Calu3 (cell line): ENCODE data around the gene CASP1. TPM values are rescaled to one million over a fixed set of nuclear protein-coding genes. Genes with fewer than 3 reads are reported as not detected.

Experiments
- BruUV-seq: library from RNA; stranded (reverse); fragments of 400-500 nt; replicated peaks from 2 replicates; lab custom pipeline; 2021; lab: Mats Ljungman, UMichigan
- CTCF ChIA-PET: fragments of 300-600 bp; sonication (Branson Sonifier 250); formaldehyde crosslinking; loops from one replicate; lab custom pipeline; 2022; ENCODE audit warnings: antibody characterized with exemption; lab: Charles Lee
- DNase-seq: peaks from one replicate; pipeline ENCODE4 v3.0.0; 2022
- H3K27ac Mint-ChIP-seq: one replicate; pipeline ENCODE4 v1.8.0; 2022; ENCODE audit warnings: mixed read lengths; ENCODE audit not compliant: unreplicated experiment
- H3K27me3 Mint-ChIP-seq: one replicate; pipeline ENCODE4 v1.8.0; 2022; ENCODE audit warnings: mixed read lengths; ENCODE audit not compliant: unreplicated experiment
- H3K36me3 Mint-ChIP-seq: one replicate; pipeline ENCODE4 v1.8.0; 2022; ENCODE audit warnings: mild to moderate bottlenecking, moderate library complexity, mixed read lengths; ENCODE audit not compliant: insufficient read depth, unreplicated experiment
- H3K4me1 Mint-ChIP-seq: one replicate; pipeline ENCODE4 v1.8.0; 2022; ENCODE audit warnings: mild to moderate bottlenecking, low read depth, mixed read lengths; ENCODE audit not compliant: unreplicated experiment
- H3K4me3 Mint-ChIP-seq: one replicate; pipeline ENCODE4 v1.8.0; 2022; ENCODE audit warnings: mild to moderate bottlenecking, low read depth, moderate library complexity, mixed read lengths; ENCODE audit not compliant: unreplicated experiment
- H3K9me3 Mint-ChIP-seq: one replicate; pipeline ENCODE4 v1.8.0; 2022; ENCODE audit warnings: low read depth, mixed read lengths; ENCODE audit not compliant: unreplicated experiment
- CTCF ChIP-seq: fragments of 200-600 bp; IDR thresholded peaks from one replicate; pipeline ENCODE4 v1.8.0; 2022; ENCODE audit warnings: antibody characterized with exemption; ENCODE audit not compliant: unreplicated experiment
- intact Hi-C: fragments of 100-400 bp; cut with micrococcal nuclease; formaldehyde crosslinking; loops from one replicate; pipeline ENCODE4 v1.10.0; 2022; ENCODE audit not compliant: unreplicated experiment
- total RNA-seq: library from RNA; stranded (reverse); gene quantifications from 2 replicates; pipeline ENCODE4 v1.2.3, GENCODE V29; 2022

The CASP1 gene
- total RNA-seq, 1 experiment from 2014 or later: 10.1 TPM

- no TSS peak for BruUV-seq
- Mint-ChIP-seq H3K27me3 (no peaks in the 10 kb centered on the region), H3K4me3 (no peak overlapping the region), H3K27ac (no peak overlapping the region), H3K36me3 (peaks cover 5% of the 10 kb centered on the region), H3K4me1 (peaks cover 9% of the 10 kb centered on the region), H3K9me3 (peaks cover 4% of the 10 kb centered on the region)
- TF ChIP-seq CTCF: no peak
- CTCF ChIA-PET: no interaction called here
- no peak for DNase-seq
- intact Hi-C loops: no loop called here
Observed at GRCh38 chr11:105005451-105005845, 29.5 kb downstream of the CASP1 start.

- intact Hi-C loops: no loop called here
- no peak for TF ChIP-seq CTCF
- H3K27me3 Mint-ChIP-seq: no peaks in the 10 kb centered on the region
- H3K27ac Mint-ChIP-seq: no peak overlapping the region
- H3K9me3 Mint-ChIP-seq: peaks cover 4% of the 10 kb centered on the region
- peaks cover 5% of the 10 kb centered on the region for H3K36me3 Mint-ChIP-seq
- CTCF ChIA-PET: no interaction called here
- no peak for DNase-seq
- peaks cover 23% of the 10 kb centered on the region for H3K4me1 Mint-ChIP-seq
- H3K4me3 Mint-ChIP-seq: no peak overlapping the region
- BruUV-seq: no TSS peak
Observed at GRCh38 chr11:105004021-105004420, 30.9 kb downstream of the CASP1 start.

GRCh38 chr11:105003151-105003550, 31.8 kb downstream of the CASP1 start:
- no peak for DNase-seq
- CTCF ChIA-PET: no interaction called here
- H3K36me3 Mint-ChIP-seq: peaks cover 5% of the 10 kb centered on the region
- TF ChIP-seq CTCF: no peak
- intact Hi-C loops: no loop called here
- no TSS peak for BruUV-seq
- no peak overlapping the region for H3K27ac Mint-ChIP-seq
- peaks cover 4% of the 10 kb centered on the region for H3K9me3 Mint-ChIP-seq
- H3K4me3 Mint-ChIP-seq: no peak overlapping the region
- no peaks in the 10 kb centered on the region for H3K27me3 Mint-ChIP-seq
- H3K4me1 Mint-ChIP-seq: peaks cover 23% of the 10 kb centered on the region

GRCh38 chr11:105000797-105001196, 34.1 kb downstream of the CASP1 start:
- H3K27ac Mint-ChIP-seq: peak overlapping the region; percentile 70
- CTCF ChIA-PET: no interaction called here
- BruUV-seq: no TSS peak
- peaks cover 4% of the 10 kb centered on the region for H3K9me3 Mint-ChIP-seq
- H3K4me1 Mint-ChIP-seq: peaks cover 23% of the 10 kb centered on the region
- H3K4me3 Mint-ChIP-seq: no peak overlapping the region
- no peak for DNase-seq
- intact Hi-C loops: no loop called here
- no peak for TF ChIP-seq CTCF
- H3K27me3 Mint-ChIP-seq: no peaks in the 10 kb centered on the region
- peaks cover 5% of the 10 kb centered on the region for H3K36me3 Mint-ChIP-seq
